Measurements from ENCODE around the gene GRK3.

DNA sequence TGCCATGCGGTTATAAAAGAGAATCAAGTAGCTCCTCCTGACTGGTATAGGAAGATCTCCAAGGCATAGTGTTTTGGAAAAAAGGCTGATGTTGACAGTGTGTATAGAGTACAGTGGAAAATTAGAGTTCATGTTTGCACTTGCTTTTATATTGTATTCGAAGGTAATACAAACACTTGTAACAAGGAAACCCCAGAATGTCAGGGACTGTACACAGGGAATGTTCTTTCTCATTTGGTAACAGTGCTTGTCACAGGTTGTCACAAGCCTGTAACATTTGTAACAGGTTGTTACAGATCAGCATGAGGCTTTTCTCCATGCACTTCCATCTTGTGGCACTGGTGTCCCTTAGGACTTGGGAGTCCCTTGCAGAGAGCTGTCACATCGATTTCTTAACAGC, 64.0 kb downstream of the GRK3 start:
- TF ChIP-seq POLR2A (IDR thresholded peaks at IDR 0.05; ENCODE audit: low read length) (no peak), GATA1 (IDR thresholded peaks at IDR 0.05; ENCODE audit: low read depth, low read length) (no peak)
